CD14-positive monocyte (primary cell): ENCODE measurements around the gene FRMD7. TPM values are rescaled to one million over a fixed set of nuclear protein-coding genes. Genes with fewer than 3 reads are reported as not detected.
A peak's percentile ranks its signal among the peaks of the same experiment; 100 is the strongest.

ENCODE experiments used
- DNase-seq, 3 donors: peaks; one replicate each; pipeline ENCODE4 v3.0.0-alpha.2; 2011 to 2022
- H2AFZ ChIP-seq: 2 replicates; pipeline ENCODE4 v1.6.0; 2012; ENCODE audit warnings: mild to moderate bottlenecking, low read depth, low read length, inconsistent platforms; ENCODE audit not compliant: insufficient read depth, poor library complexity, severe bottlenecking
- H3K27ac ChIP-seq, 2 donors: 1 replicate in 1 of 2; 2 replicates in 1 of 2; pipeline ENCODE4 v1.5.1; 2012 to 2013; ENCODE audit warnings: low read length in 2 of 2, control low read depth in 1 of 2, inconsistent platforms in 1 of 2, low read depth in 1 of 2, mild to moderate bottlenecking in 1 of 2
- H3K27me3 ChIP-seq, 2 donors: one replicate each; pipeline versions ENCODE4 v1.6.0 to v1.6.1; 2011 to 2013; ENCODE audit warnings: low read length in 2 of 2; ENCODE audit not compliant: control insufficient read depth in 2 of 2, insufficient read depth in 2 of 2
- H3K36me3 ChIP-seq, 2 donors: replicated peaks in 1 of 2; 1 replicate in 1 of 2; 2 replicates in 1 of 2; pipeline versions ENCODE4 v1.5.1 to v1.6.1; 2012 to 2013; ENCODE audit warnings: low read length in 2 of 2, control low read depth in 1 of 2, inconsistent platforms in 1 of 2, mild to moderate bottlenecking in 1 of 2; ENCODE audit not compliant: insufficient read depth in 2 of 2, control insufficient read depth in 1 of 2
- H3K4me1 ChIP-seq, 2 donors: 1 replicate in 1 of 2; 2 replicates in 1 of 2; pipeline versions ENCODE4 v1.5.1 to v1.6.1; 2012 to 2013; ENCODE audit warnings: low read length in 2 of 2, control low read depth in 1 of 2, inconsistent platforms in 1 of 2, mild to moderate bottlenecking in 1 of 2, moderate library complexity in 1 of 2; ENCODE audit not compliant: insufficient read depth in 2 of 2, control insufficient read depth in 1 of 2
- H3K4me2 ChIP-seq: replicated peaks from 2 replicates; pipeline ENCODE3; 2012; ENCODE audit warnings: low read length, moderate library complexity, mild to moderate bottlenecking; ENCODE audit not compliant: poor library complexity, severe bottlenecking; ENCODE audit errors: extremely low read depth
- H3K4me3 ChIP-seq, 3 experiments: fragments of 200-600 bp in 1 of 3; sonication (generic) in 1 of 3; replicated peaks in 1 of 3; 1 replicate in 2 of 3; 2 replicates in 1 of 3; pipeline ENCODE4 v1.5.1; 2011 to 2013; ENCODE audit warnings: low read length in 3 of 3, mild to moderate bottlenecking in 3 of 3, control low read depth in 2 of 3, low read depth in 2 of 3, inconsistent platforms in 1 of 3, moderate library complexity in 1 of 3
- H3K79me2 ChIP-seq: 2 replicates; pipeline ENCODE4 v1.6.0; 2012; ENCODE audit warnings: mild to moderate bottlenecking, control low read depth, inconsistent platforms, low read length, moderate library complexity; ENCODE audit not compliant: insufficient read depth
- H3K9ac ChIP-seq: 2 replicates; pipeline ENCODE4 v1.6.0; 2017; ENCODE audit warnings: low read length, mild to moderate bottlenecking; ENCODE audit not compliant: insufficient read depth, poor library complexity, severe bottlenecking
- H3K9me3 ChIP-seq, 2 donors: replicated peaks in 1 of 2; 1 replicate in 1 of 2; 2 replicates in 1 of 2; pipeline versions ENCODE4 v1.5.1 to v1.6.1; 2012 to 2013; ENCODE audit warnings: low read length in 2 of 2, control low read depth in 1 of 2; ENCODE audit not compliant: control insufficient read depth in 1 of 2, insufficient read depth in 1 of 2
- H4K20me1 ChIP-seq: 2 replicates; pipeline ENCODE4 v1.6.0; 2012; ENCODE audit warnings: mild to moderate bottlenecking, low read length, control low read depth, moderate library complexity; ENCODE audit not compliant: insufficient read depth
- H3K27ac Mint-ChIP-seq, 7 donors: one replicate each; pipeline ENCODE4 v1.8.0; 2020; ENCODE audit warnings: mild to moderate bottlenecking in 7 of 7, mixed read lengths in 7 of 7, moderate library complexity in 6 of 7, inconsistent platforms in 2 of 7
- H3K27me3 Mint-ChIP-seq, 3 donors: one replicate each; pipeline ENCODE4 v1.8.0; 2021 to 2022; ENCODE audit warnings: low read depth in 3 of 3, mild to moderate bottlenecking in 3 of 3, mixed read lengths in 3 of 3, moderate library complexity in 3 of 3, inconsistent platforms in 1 of 3
- H3K36me3 Mint-ChIP-seq, 2 donors: one replicate each; pipeline ENCODE4 v1.8.0; 2020; ENCODE audit warnings: mixed read lengths in 2 of 2, inconsistent platforms in 1 of 2, mild to moderate bottlenecking in 1 of 2
- H3K4me1 Mint-ChIP-seq: one replicate; pipeline ENCODE4 v1.8.0; 2020; ENCODE audit warnings: mild to moderate bottlenecking, mixed read lengths
- H3K4me3 Mint-ChIP-seq, 2 donors: one replicate each; pipeline ENCODE4 v1.8.0; 2020; ENCODE audit warnings: mild to moderate bottlenecking in 2 of 2, mixed read lengths in 2 of 2, moderate library complexity in 1 of 2
- H3K9me3 Mint-ChIP-seq, 7 donors: one replicate each; pipeline ENCODE4 v1.8.0; 2020 to 2022; ENCODE audit warnings: mixed read lengths in 7 of 7, mild to moderate bottlenecking in 6 of 7, moderate library complexity in 6 of 7, inconsistent platforms in 2 of 7
- WGBS: methylation state at CpG from one replicate; pipeline ENCODE4 v1.1.5; 2013; ENCODE audit warnings: missing lambda C conversion rate; ENCODE audit not compliant: insufficient coverage; 5-methylcytosine and 5-hydroxymethylcytosine counted together
- intact Hi-C, 2 donors: fragments of 100-400 bp; cut with micrococcal nuclease; formaldehyde crosslinking; loops; one replicate each; pipeline versions ENCODE4 v1.15.0 to v1.15.1; 2023
- polyA plus RNA-seq, 3 donors: library from polyadenylated mRNA; depleted of rRNA in 1 of 3; unstranded in 2 of 3; stranded (reverse) in 1 of 3; fragments of 300-500 nt in 2 of 3; fragments of >200 nt in 1 of 3; fragmentation: Illumina TruSeq in 2 of 3; gene quantifications; 1 replicate in 2 of 3; 2 replicates in 1 of 3; pipeline ENCODE4 v1.2.3, GENCODE V29; 2012 to 2021
- TF ChIP-seq, protein P1 (sequence below): fragments of 200-600 bp; IDR thresholded peaks from one replicate; pipeline ENCODE4 v1.8.0; 2022; ENCODE audit warnings: antibody characterized with exemption, mild to moderate bottlenecking

Gene FRMD7
- polyA plus RNA-seq, 3 donors = not detected

DNA sequence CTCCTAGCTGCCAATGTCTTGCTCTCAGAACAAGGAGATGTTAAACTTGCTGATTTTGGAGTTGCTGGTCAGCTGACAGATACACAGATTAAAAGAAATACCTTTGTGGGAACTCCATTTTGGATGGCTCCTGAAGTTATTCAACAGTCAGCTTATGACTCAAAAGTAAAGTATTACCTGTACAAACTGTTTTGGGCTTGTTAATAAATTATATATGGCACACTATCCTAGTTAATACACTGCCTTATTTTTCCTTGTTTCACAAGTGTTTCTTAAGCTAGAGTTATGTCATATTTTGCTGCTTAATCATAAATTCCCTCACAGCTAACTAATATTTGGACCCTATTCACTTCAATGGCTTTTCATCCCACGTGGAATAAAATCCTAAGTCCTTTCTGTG is 59.4 kb downstream of the FRMD7 start:
- H3K4me1 ChIP-seq = no peaks in the 10 kb centered on the region
- Mint-ChIP-seq H3K4me1 (no peaks in the 10 kb centered on the region), H3K36me3 (peaks cover 18 to 22% of the 10 kb centered on the region in 2 donors), H3K4me3 (no peak overlapping the region), H3K27ac (peak overlapping the region in 1 of 7 donors; percentile 11), H3K27me3 (peaks cover 0 to 8% (median 0%) of the 10 kb centered on the region in 3 donors), H3K9me3 (no peaks in the 10 kb centered on the region)
- no peak overlapping the region for H2AFZ ChIP-seq
- no peak overlapping the region for H3K27ac ChIP-seq
- no peak for DNase-seq
- peaks cover 21 to 40% of the 10 kb centered on the region in 2 donors for H3K36me3 ChIP-seq
- no peak overlapping the region for H3K4me2 ChIP-seq
- no peak overlapping the region for H3K9ac ChIP-seq
- H4K20me1 ChIP-seq = no peaks in the 10 kb centered on the region
- H3K9me3 ChIP-seq = no peaks in the 10 kb centered on the region
- TF ChIP-seq, protein P1, sequence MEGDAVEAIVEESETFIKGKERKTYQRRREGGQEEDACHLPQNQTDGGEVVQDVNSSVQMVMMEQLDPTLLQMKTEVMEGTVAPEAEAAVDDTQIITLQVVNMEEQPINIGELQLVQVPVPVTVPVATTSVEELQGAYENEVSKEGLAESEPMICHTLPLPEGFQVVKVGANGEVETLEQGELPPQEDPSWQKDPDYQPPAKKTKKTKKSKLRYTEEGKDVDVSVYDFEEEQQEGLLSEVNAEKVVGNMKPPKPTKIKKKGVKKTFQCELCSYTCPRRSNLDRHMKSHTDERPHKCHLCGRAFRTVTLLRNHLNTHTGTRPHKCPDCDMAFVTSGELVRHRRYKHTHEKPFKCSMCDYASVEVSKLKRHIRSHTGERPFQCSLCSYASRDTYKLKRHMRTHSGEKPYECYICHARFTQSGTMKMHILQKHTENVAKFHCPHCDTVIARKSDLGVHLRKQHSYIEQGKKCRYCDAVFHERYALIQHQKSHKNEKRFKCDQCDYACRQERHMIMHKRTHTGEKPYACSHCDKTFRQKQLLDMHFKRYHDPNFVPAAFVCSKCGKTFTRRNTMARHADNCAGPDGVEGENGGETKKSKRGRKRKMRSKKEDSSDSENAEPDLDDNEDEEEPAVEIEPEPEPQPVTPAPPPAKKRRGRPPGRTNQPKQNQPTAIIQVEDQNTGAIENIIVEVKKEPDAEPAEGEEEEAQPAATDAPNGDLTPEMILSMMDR = no peak
- peaks cover 0 to 25% of the 10 kb centered on the region in 2 donors for H3K27me3 ChIP-seq
- H3K79me2 ChIP-seq = no peaks in the 10 kb centered on the region
- no peak overlapping the region for H3K4me3 ChIP-seq
- intact Hi-C loops = no loop called here
- no CpG with 5 or more reads among the region's 1 CpG for WGBS

DNA sequence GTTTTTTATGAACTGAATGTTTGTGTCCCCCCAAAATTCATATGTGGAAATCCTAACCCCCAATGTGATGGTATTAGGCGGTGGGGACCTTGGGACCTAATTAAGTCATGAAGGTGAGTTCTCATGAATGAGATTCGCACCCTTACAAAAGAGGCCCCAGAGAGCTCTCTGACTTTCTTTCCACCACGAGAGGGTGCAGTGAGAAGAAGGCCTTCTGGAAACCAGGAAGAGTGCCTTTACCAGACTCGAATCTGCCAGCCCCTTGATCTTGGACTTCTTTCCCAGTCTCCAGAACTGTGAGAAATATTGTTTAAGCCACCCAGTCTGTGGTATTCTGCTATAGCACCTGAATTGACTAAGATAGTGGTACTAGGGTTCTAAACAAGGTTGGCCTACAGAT is 64.0 kb downstream of the FRMD7 start:
- peaks cover 18 to 20% of the 10 kb centered on the region in 2 donors for H3K36me3 Mint-ChIP-seq
- intact Hi-C loops = no loop called here
- H3K27me3 ChIP-seq = peaks cover 0 to 26% of the 10 kb centered on the region in 2 donors
- H3K9me3 Mint-ChIP-seq = peaks cover 0 to 2% (median 0%) of the 10 kb centered on the region in 7 donors
- H3K27ac Mint-ChIP-seq = no peak overlapping the region
- H3K4me3 ChIP-seq = no peak overlapping the region
- peaks cover 0 to 10% (median 0%) of the 10 kb centered on the region in 3 donors for H3K27me3 Mint-ChIP-seq
- H3K4me2 ChIP-seq = no peak overlapping the region
- H3K36me3 ChIP-seq = peaks cover 7 to 10% of the 10 kb centered on the region in 2 donors
- H3K9ac ChIP-seq = no peak overlapping the region
- no peak overlapping the region for H3K4me3 Mint-ChIP-seq
- TF ChIP-seq, protein P1 = no peak
- no peaks in the 10 kb centered on the region for H3K4me1 ChIP-seq
- no CpG with 5 or more reads among the region's 4 CpGs for WGBS
- no peak overlapping the region for H2AFZ ChIP-seq
- H3K79me2 ChIP-seq = no peaks in the 10 kb centered on the region
- H4K20me1 ChIP-seq = no peaks in the 10 kb centered on the region
- H3K9me3 ChIP-seq = no peaks in the 10 kb centered on the region
- H3K27ac ChIP-seq = no peak overlapping the region
- no peaks in the 10 kb centered on the region for H3K4me1 Mint-ChIP-seq
- DNase-seq = no peak
